ENCODE measurements around the gene SCYL1. TPM values are rescaled to one million over a fixed set of nuclear protein-coding genes. Genes with fewer than 3 reads are reported as not detected.

Gene SCYL1
- total RNA-seq, 1 donor from 2014 or later: 94.2 TPM

DNA sequence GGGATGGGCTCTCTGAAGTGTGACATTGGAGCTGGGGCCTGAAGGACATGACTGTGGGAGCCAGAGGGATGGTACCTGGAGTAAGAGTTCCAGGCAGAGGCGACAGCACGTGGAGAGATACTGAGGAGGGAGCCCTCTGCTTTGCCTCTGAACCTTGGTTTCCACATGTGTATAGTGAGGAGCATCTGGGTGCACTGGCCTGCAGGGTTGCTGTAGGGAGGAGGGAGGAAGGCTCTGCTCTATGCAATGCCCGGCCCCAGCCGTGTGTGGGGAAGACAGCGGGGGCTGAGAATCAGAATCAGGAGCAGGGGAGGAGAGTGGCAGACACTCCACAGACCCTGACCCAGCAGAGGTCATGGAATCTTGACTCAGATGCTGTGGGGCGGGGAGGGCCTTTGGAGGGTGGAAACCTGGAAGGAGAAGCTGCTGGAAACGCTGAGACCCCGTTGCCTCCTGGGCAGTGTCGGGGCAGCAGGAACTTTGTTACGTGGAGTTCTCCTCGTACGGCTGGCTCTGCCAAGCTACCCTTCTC lies 4.0 kb downstream of the SCYL1 start:
- H3K4me1 Mint-ChIP-seq: peaks cover 33% of the 10 kb centered on the region
- DNase-seq: no peak
- no peaks in the 10 kb centered on the region for H3K9me3 Mint-ChIP-seq
- peaks cover 39% of the 10 kb centered on the region for H3K36me3 Mint-ChIP-seq (ENCODE audit: low read depth)
- intact Hi-C loops (cut with micrococcal nuclease): no loop called here
- no peaks in the 10 kb centered on the region for H3K27me3 Mint-ChIP-seq
- H3K4me3 Mint-ChIP-seq: no peak overlapping the region
- peak overlapping the region; percentile 61 for H3K27ac Mint-ChIP-seq

GRCh38 chr11:65529475-65530156 lies 4.7 kb downstream of the SCYL1 start:
- H3K27ac Mint-ChIP-seq: no peak overlapping the region
- intact Hi-C loops (cut with micrococcal nuclease): no loop called here
- no peaks in the 10 kb centered on the region for H3K27me3 Mint-ChIP-seq
- no peaks in the 10 kb centered on the region for H3K9me3 Mint-ChIP-seq
- no peak overlapping the region for H3K4me3 Mint-ChIP-seq
- peaks cover 43% of the 10 kb centered on the region for H3K36me3 Mint-ChIP-seq (ENCODE audit: low read depth)
- DNase-seq: no peak
- H3K4me1 Mint-ChIP-seq: peaks cover 26% of the 10 kb centered on the region

GRCh38 chr11:65530157-65530496 lies 5.2 kb downstream of the SCYL1 start:
- H3K27me3 Mint-ChIP-seq: no peaks in the 10 kb centered on the region
- intact Hi-C loops (cut with micrococcal nuclease): no loop called here
- peaks cover 44% of the 10 kb centered on the region for H3K36me3 Mint-ChIP-seq (ENCODE audit: low read depth)
- no peak overlapping the region for H3K27ac Mint-ChIP-seq
- no peaks in the 10 kb centered on the region for H3K9me3 Mint-ChIP-seq
- no peak for DNase-seq
- H3K4me3 Mint-ChIP-seq: no peak overlapping the region
- peaks cover 26% of the 10 kb centered on the region for H3K4me1 Mint-ChIP-seq

- no peak overlapping the region for H3K27ac Mint-ChIP-seq
Observed at GRCh38 chr11:65532388-65533064, 7.6 kb downstream of the SCYL1 start.

DNA sequence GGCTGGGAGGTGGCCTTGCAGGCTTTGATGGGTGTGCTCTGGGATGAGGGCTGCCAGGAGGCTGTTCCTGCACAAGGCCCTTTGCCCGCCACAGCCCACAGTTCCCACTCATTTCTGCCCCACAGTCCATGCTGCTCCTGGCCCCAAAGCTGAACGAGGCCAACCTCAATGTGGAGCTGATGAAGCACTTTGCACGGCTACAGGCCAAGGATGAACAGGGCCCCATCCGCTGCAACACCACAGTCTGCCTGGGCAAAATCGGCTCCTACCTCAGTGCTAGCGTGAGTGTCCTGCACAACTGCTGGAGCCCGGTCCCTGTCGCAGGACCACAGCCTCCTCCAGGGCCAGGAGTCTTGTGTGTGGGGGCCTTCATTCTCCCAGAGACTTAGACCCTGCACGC lies 10.2 kb downstream of the SCYL1 start:
- intact Hi-C loops (cut with micrococcal nuclease): no loop called here
- Mint-ChIP-seq H3K9me3 (no peaks in the 10 kb centered on the region), H3K27me3 (no peaks in the 10 kb centered on the region), H3K27ac (no peak overlapping the region), H3K4me3 (no peak overlapping the region), H3K36me3 (ENCODE audit: low read depth) (peaks cover 35% of the 10 kb centered on the region), H3K4me1 (peaks cover 2% of the 10 kb centered on the region)
- DNase-seq: no peak

More at GRCh38 chr11:65532388-65533064, 7.6 kb downstream of the SCYL1 start:
- intact Hi-C loops (cut with micrococcal nuclease): no loop called here
- no peak overlapping the region for H3K4me3 Mint-ChIP-seq
- no peaks in the 10 kb centered on the region for H3K9me3 Mint-ChIP-seq
- peaks cover 43% of the 10 kb centered on the region for H3K36me3 Mint-ChIP-seq (ENCODE audit: low read depth)
- DNase-seq: no peak
- H3K27me3 Mint-ChIP-seq: no peaks in the 10 kb centered on the region
- H3K4me1 Mint-ChIP-seq: peaks cover 12% of the 10 kb centered on the region

DNA sequence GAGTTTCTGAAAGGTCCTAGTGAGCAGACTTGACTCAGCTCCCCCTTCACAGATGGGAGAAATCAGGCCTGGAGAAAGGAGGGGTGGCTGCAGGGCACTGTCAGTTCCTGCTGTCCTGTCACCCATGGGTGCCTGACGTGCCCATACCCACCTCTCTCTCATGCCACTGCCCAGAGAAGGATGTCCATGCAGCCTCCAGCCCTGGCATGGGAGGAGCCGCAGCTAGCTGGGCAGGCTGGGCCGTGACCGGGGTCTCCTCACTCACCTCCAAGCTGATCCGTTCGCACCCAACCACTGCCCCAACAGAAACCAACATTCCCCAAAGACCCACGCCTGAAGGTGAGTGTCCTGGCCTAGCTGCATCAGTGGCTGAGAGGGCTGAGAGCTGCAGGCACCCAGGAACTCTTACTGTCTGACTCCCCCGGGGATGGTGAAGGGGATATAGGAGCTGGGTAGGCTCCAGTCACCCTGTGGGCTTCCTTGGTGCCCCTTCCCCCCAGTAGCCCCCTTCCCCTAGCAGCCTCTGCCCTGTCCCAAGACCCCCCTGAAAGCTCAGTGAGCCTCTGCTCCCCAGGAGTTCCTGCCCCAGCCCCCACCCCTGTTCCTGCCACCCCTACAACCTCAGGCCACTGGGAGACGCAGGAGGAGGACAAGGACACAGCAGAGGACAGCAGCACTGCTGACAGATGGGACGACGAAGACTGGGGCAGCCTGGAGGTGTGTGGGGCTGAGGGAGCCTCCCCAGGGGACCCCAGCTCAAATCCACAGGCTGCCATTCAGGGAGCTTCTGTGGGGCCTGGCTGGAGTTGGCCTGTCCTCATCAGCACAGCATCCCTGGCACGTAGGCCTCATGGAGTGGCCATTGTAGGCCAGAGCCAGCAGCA lies 11.8 kb downstream of the SCYL1 start:
- no peak for DNase-seq
- H3K9me3 Mint-ChIP-seq: no peaks in the 10 kb centered on the region
- peaks cover 27% of the 10 kb centered on the region for H3K36me3 Mint-ChIP-seq (ENCODE audit: low read depth)
- no peak overlapping the region for H3K27ac Mint-ChIP-seq
- peaks cover 5% of the 10 kb centered on the region for H3K4me1 Mint-ChIP-seq
- no peak overlapping the region for H3K4me3 Mint-ChIP-seq
- no peaks in the 10 kb centered on the region for H3K27me3 Mint-ChIP-seq
- intact Hi-C loops (cut with micrococcal nuclease): no loop called here

- peaks cover 10% of the 10 kb centered on the region for H3K4me1 Mint-ChIP-seq
- H3K9me3 Mint-ChIP-seq: no peaks in the 10 kb centered on the region
- H3K36me3 Mint-ChIP-seq (ENCODE audit: low read depth): peaks cover 30% of the 10 kb centered on the region
- no peak overlapping the region for H3K4me3 Mint-ChIP-seq
- no peaks in the 10 kb centered on the region for H3K27me3 Mint-ChIP-seq
- H3K27ac Mint-ChIP-seq: no peak overlapping the region
- intact Hi-C loops (cut with micrococcal nuclease): no loop called here
- no peak for DNase-seq
Observed at GRCh38 chr11:65537296-65537597, 12.4 kb downstream of the SCYL1 start.

DNA sequence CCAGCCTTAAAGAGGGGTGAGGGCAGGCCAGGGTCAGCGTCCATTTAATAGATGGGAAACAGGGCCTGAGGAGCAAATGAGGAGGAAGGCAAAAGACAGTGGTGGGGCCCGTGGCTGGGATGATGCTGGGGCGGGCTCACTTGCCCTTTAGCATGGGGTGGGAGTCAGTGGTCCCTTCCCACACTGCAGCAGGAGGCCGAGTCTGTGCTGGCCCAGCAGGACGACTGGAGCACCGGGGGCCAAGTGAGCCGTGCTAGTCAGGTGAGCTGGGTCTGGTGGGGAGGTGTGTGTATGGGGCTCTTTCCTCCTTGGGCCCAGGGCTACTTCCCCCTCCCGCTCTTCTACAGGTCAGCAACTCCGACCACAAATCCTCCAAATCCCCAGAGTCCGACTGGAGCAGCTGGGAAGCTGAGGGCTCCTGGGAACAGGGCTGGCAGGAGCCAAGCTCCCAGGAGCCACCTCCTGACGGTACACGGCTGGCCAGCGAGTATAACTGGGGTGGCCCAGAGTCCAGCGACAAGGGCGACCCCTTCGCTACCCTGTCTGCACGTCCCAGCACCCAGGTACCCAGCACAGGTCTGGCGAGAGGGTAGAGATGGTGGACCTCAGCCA lies 12.8 kb downstream of the SCYL1 start:
- intact Hi-C loops (cut with micrococcal nuclease): no loop called here
- Mint-ChIP-seq H3K9me3 (no peaks in the 10 kb centered on the region), H3K36me3 (ENCODE audit: low read depth) (peaks cover 27% of the 10 kb centered on the region), H3K27ac (no peak overlapping the region), H3K4me3 (no peak overlapping the region), H3K4me1 (peaks cover 10% of the 10 kb centered on the region), H3K27me3 (no peaks in the 10 kb centered on the region)
- DNase-seq: no peak

DNA sequence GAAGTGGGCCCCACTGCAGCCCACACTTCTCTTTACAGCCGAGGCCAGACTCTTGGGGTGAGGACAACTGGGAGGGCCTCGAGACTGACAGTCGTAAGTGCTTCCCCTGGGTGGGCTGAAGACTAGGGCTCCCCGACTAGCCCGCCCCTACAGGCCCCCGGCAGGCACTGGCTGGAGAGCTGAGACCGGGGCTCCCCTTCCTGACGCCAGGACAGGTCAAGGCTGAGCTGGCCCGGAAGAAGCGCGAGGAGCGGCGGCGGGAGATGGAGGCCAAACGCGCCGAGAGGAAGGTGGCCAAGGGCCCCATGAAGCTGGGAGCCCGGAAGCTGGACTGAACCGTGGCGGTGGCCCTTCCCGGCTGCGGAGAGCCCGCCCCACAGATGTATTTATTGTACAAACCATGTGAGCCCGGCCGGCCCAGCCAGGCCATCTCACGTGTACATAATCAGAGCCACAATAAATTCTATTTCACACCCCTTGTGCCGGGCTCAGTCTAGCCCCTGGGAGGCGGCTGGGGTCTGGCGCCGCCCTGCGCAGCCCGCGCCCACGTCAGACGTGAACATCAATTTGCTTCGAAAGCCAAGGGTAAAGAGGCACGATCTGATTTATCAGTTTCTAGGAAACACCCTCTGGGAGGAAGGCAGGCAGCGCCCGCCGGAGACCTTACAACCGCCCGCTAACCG lies 13.5 kb downstream of the SCYL1 start:
- Mint-ChIP-seq H3K4me3 (peak overlapping the region; percentile 41), H3K27ac (no peak overlapping the region), H3K36me3 (ENCODE audit: low read depth) (peaks cover 24% of the 10 kb centered on the region), H3K27me3 (no peaks in the 10 kb centered on the region), H3K9me3 (no peaks in the 10 kb centered on the region), H3K4me1 (peaks cover 10% of the 10 kb centered on the region)
- no peak for DNase-seq
- intact Hi-C loops (cut with micrococcal nuclease): no loop called here

GRCh38 chr11:65538915-65539743 lies 14.2 kb downstream of the SCYL1 start:
- no peak for DNase-seq
- peaks cover 10% of the 10 kb centered on the region for H3K4me1 Mint-ChIP-seq
- peaks cover 28% of the 10 kb centered on the region for H3K36me3 Mint-ChIP-seq (ENCODE audit: low read depth)
- H3K27me3 Mint-ChIP-seq: no peaks in the 10 kb centered on the region
- no peak overlapping the region for H3K27ac Mint-ChIP-seq
- H3K9me3 Mint-ChIP-seq: no peaks in the 10 kb centered on the region
- intact Hi-C loops (cut with micrococcal nuclease): no loop called here
- H3K4me3 Mint-ChIP-seq: no peak overlapping the region

GRCh38 chr11:65539744-65540289 lies 14.9 kb downstream of the SCYL1 start:
- H3K27ac Mint-ChIP-seq: peak overlapping the region; percentile 85
- H3K4me3 Mint-ChIP-seq: peak overlapping the region; percentile 85
- peaks cover 27% of the 10 kb centered on the region for H3K36me3 Mint-ChIP-seq (ENCODE audit: low read depth)
- no peaks in the 10 kb centered on the region for H3K27me3 Mint-ChIP-seq
- intact Hi-C loops (cut with micrococcal nuclease): loop anchor here (1.0 to 2.0 kb wide), 6 partner anchors 16 to 75 kb away; partner anchors contain the start of genes LTBP3, MAP3K11, PCNX3 and ZNRD2
- no peaks in the 10 kb centered on the region for H3K9me3 Mint-ChIP-seq
- DNase-seq: no peak
- peaks cover 13% of the 10 kb centered on the region for H3K4me1 Mint-ChIP-seq

DNA sequence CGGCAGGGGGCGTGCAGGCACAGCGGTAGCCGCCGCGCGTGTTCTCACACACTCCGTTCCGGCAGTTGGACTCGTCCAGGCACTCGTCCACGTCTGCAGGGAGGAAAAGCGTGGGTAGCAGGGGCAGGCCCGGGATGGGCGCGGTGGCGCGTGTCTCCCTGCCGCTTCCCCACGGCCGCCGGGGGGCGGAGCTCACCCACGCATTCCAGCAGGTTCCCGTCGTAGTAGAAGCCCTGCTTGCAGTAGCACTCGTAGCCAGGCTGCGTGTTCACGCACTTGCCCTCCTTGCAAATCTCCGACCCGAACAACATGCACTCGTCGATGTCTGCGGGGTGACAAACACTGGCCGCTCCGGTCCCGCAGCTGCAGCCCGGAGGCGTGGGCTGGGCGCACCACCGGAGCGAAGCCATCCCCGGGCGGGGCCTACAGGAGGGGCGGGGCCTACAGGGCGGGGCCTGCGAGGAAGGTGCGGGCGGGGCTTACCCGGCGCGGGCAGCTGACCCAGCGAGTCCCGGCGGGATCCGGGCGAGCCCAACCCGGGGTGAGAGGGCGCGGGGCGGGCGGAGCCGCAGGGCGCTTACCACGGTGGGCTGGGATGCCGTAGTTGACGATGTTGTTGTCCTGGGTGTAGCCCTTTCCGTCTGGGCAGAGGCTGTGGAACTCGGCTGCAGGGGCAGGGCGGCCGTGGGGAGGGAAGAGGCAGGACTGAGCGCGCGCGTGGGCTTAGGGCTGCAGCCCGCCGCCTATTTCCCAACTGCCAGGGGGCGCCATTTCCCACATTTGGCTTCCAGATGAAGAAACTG lies 15.6 kb downstream of the SCYL1 start:
- intact Hi-C loops (cut with micrococcal nuclease): loop anchor here (1.0 to 2.0 kb wide), 6 partner anchors 16 to 74 kb away; partner anchors contain the start of genes LTBP3, MAP3K11, PCNX3 and ZNRD2
- Mint-ChIP-seq H3K4me3 (peak overlapping the region; percentile 85), H3K9me3 (no peaks in the 10 kb centered on the region), H3K4me1 (peaks cover 17% of the 10 kb centered on the region), H3K36me3 (ENCODE audit: low read depth) (peaks cover 28% of the 10 kb centered on the region), H3K27me3 (no peaks in the 10 kb centered on the region), H3K27ac (peak overlapping the region; percentile 85)
- peak; percentile 96 for DNase-seq

Measured in activated CD4-positive, alpha-beta T cell treated with anti-CD3 and anti-CD28 coated beads, Interleukin-2, amount 10 ng/mL, durations not matched to agents 24 days and 14 days (primary cell).